Measurements from ENCODE around the gene USP25.

DNA sequence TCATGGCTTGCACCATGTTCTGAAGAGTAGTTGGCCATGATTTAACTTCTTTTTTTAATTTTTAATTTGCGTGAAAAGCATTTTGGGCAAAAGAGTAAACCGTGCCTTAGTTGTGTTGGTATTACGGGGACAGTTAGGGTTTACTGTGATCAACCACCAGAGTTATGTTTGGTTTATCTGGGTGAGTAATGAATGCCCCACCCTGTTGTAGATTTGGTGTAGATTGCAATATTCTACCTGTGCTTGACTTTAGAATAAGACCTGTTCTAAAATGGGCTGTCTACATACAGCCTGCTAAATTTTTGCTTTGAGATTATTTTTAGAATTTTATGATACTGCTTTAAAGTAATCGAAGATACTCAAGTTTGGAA is 1.4 kb downstream of the USP25 start:
- TF ChIP-seq, protein P1, sequence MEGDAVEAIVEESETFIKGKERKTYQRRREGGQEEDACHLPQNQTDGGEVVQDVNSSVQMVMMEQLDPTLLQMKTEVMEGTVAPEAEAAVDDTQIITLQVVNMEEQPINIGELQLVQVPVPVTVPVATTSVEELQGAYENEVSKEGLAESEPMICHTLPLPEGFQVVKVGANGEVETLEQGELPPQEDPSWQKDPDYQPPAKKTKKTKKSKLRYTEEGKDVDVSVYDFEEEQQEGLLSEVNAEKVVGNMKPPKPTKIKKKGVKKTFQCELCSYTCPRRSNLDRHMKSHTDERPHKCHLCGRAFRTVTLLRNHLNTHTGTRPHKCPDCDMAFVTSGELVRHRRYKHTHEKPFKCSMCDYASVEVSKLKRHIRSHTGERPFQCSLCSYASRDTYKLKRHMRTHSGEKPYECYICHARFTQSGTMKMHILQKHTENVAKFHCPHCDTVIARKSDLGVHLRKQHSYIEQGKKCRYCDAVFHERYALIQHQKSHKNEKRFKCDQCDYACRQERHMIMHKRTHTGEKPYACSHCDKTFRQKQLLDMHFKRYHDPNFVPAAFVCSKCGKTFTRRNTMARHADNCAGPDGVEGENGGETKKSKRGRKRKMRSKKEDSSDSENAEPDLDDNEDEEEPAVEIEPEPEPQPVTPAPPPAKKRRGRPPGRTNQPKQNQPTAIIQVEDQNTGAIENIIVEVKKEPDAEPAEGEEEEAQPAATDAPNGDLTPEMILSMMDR (IDR thresholded peaks at IDR 0.05): peak in 2 of 5 experiments; percentile 10 to 21
- TF ChIP-seq POLR2A (IDR thresholded peaks at IDR 0.05) (peak; percentile 39), POLR2AphosphoS5 (IDR thresholded peaks at IDR 0.05) (peak in 2 of 3 donors; percentile 41 to 44)
